Ascending aorta (tissue), 2 donors: ENCODE measurements around the gene KSR1. TPM values are rescaled to one million over a fixed set of nuclear protein-coding genes. Genes with fewer than 3 reads are reported as not detected.
"Not testable (repeated sequence)": the region's sequence is repeated elsewhere in the genome, so short reads cannot be mapped to it uniquely, and the experiment has no call there.

Experiments
- DNase-seq, 2 donors: peaks; one replicate each; pipeline ENCODE4 v3.0.0-alpha.2; 2019; ENCODE audit warnings: low spot score in 2 of 2
- H3K27ac ChIP-seq, 2 donors: fragments of 200-600 bp; sonication (generic); one replicate each; pipeline ENCODE4 v1.5.1; 2016 to 2017; ENCODE audit warnings: mild to moderate bottlenecking in 1 of 2
- H3K27me3 ChIP-seq: fragments of 200-600 bp; sonication (generic); one replicate; pipeline ENCODE4 v1.5.1; 2017
- H3K36me3 ChIP-seq, 2 donors: fragments of 200-600 bp; sonication (generic); one replicate each; pipeline ENCODE4 v1.5.1; 2016
- H3K4me1 ChIP-seq, 2 donors: fragments of 200-600 bp; sonication (generic); one replicate each; pipeline ENCODE4 v1.5.1; 2016 to 2017; ENCODE audit warnings: mild to moderate bottlenecking in 1 of 2
- H3K4me3 ChIP-seq, 2 donors: fragments of 200-600 bp; sonication (generic); one replicate each; pipeline ENCODE4 v1.5.1; 2016 to 2017; ENCODE audit warnings: mild to moderate bottlenecking in 1 of 2
- H3K9me3 ChIP-seq, 2 donors: fragments of 200-600 bp; sonication (generic); one replicate each; pipeline ENCODE4 v1.5.1; 2016
- CTCF ChIP-seq, 3 experiments: fragments of 200-600 bp in 2 of 3; fragments of 450-650 bp in 1 of 3; sonication (generic) in 2 of 3; IDR thresholded peaks; one replicate each; pipeline ENCODE4 v1.5.1; 2016 to 2019; ENCODE audit warnings: antibody characterized with exemption in 3 of 3, mild to moderate bottlenecking in 1 of 3, moderate library complexity in 1 of 3
- intact Hi-C: fragments of 100-400 bp; cut with DNase I; formaldehyde crosslinking; loops from one replicate; pipeline ENCODE4 v1.15.1; 2023
- total RNA-seq: library from RNA; depleted of rRNA; stranded (reverse); fragments of >200 nt; gene quantifications from one replicate; pipeline ENCODE4 v1.1.0, GENCODE V29; 2016

KSR1 gene
- total RNA-seq, 1 donor from 2014 or later = 42.6 TPM

DNA sequence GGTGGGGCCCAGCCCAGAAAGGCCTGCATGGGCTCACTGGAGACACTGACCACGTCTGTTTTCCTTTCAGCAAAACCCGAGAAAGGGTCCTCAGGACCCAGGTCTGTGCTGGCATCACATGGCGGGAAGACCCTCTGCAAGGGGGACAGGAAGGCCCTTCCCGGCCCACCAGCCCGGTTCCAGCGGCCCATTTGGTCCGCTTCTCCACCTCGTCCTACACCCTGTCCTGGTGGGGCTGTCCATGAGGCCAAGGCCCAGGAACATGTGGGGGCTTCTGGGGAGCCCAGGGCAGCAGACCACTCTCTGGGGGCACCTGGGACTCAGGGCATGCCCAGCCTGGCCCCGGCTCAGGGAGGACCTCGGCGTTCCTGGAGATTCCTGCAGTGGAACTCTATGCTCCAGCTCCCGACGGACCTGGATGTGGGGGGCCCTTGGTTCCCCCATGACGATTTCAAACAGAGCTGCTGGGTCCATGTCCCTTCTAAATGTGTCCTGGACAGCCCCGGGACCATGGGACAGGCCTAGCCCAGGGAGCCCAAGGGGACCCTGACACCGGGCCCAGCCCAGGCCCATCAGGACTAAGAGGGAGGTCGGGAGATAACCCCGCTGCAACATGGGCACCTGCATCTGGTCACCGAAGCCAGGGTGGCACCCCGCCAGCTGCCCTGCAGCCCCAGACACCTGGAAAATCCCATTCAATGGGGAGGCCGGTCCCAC, 26.4 kb upstream of the KSR1 start:
- no peak for DNase-seq
- intact Hi-C loops = loop anchor here (2.0 kb wide), 1 partner anchor 75 kb away; no protein-coding TSS in a partner anchor
- no peak for TF ChIP-seq CTCF (IDR thresholded peaks at IDR 0.05)
- no peak overlapping the region for H3K4me3 ChIP-seq
- no peak overlapping the region for H3K27ac ChIP-seq
- no peaks in the 10 kb centered on the region for H3K9me3 ChIP-seq
- no peaks in the 10 kb centered on the region for H3K4me1 ChIP-seq
- H3K36me3 ChIP-seq = no peaks in the 10 kb centered on the region
- no peaks in the 10 kb centered on the region for H3K27me3 ChIP-seq

GRCh38 chr17:27430383-27430840, 25.8 kb upstream of the KSR1 start:
- TF ChIP-seq CTCF (IDR thresholded peaks at IDR 0.05) = no peak

DNA sequence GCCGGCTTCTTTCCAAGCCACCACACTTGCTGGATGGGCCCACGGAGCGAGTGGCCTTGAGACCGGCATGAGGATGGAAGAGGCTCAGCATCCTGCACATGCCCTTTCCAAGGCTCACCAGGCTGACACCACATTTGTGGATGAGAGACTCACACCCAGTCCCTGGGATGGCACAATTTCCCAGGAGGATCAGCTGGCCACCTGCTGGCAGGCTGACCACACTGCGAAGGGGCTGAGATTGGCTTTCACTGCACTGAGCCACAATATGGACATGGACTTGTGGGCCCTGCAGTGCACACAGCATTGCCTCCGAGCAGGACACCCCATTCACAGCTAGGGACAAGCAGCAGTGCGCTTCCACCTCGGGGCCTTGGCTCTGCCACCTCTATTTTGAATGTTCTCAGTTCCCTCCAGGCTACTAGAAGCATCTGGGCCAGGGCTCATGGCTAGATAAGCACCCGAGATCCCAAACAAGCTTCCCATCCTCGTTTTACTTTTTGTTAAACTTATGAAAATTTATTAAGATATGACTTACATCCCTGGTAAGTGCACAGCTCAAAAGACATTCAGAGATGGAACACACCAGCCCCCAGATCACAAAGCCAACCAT, 25.3 kb upstream of the KSR1 start:
- TF ChIP-seq CTCF (IDR thresholded peaks at IDR 0.05) = peak; percentile 18 to 49 (median 39)
- Histone ChIP-seq H3K9me3 (no peaks in the 10 kb centered on the region), H3K36me3 (no peaks in the 10 kb centered on the region), H3K27ac (no peak overlapping the region), H3K4me3 (no peak overlapping the region), H3K4me1 (no peaks in the 10 kb centered on the region), H3K27me3 (no peaks in the 10 kb centered on the region)
- DNase-seq = no peak
- intact Hi-C loops = loop anchor here (2.0 kb wide), 1 partner anchor 76 kb away; no protein-coding TSS in a partner anchor

More at GRCh38 chr17:27430383-27430840, 25.8 kb upstream of the KSR1 start:
- intact Hi-C loops = loop anchor here (2.0 kb wide), 1 partner anchor 76 kb away; no protein-coding TSS in a partner anchor
- Histone ChIP-seq H3K27me3 (no peaks in the 10 kb centered on the region), H3K36me3 (no peaks in the 10 kb centered on the region), H3K4me3 (no peak overlapping the region), H3K27ac (no peak overlapping the region), H3K9me3 (no peaks in the 10 kb centered on the region), H3K4me1 (no peaks in the 10 kb centered on the region)
- no peak for DNase-seq

DNA sequence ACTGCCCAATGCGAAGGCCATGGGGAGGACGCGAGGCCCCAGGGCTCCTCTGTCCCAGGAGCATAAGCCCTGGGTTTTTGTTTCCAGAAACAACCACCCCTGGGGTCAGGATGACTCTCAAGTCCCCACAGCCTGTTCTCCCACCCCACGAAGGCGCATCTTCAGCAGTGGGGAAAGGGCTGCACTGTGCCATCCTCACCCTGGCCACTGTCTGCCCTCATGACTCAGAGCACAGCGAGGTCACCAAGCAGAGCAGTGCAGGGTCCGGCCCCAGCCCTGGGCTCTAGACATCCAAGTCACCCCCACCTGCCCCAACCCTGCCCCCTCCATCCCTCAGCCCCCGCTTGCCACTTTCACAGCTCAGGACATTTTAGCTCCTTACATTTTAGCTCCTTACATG, 22.7 kb upstream of the KSR1 start:
- H3K36me3 ChIP-seq = no peaks in the 10 kb centered on the region
- DNase-seq = no peak
- H3K9me3 ChIP-seq = no peaks in the 10 kb centered on the region
- no peak overlapping the region for H3K4me3 ChIP-seq
- TF ChIP-seq CTCF (IDR thresholded peaks at IDR 0.05) = no peak
- H3K27me3 ChIP-seq = no peaks in the 10 kb centered on the region
- H3K4me1 ChIP-seq = no peaks in the 10 kb centered on the region
- no peak overlapping the region for H3K27ac ChIP-seq
- intact Hi-C loops = no loop called here

GRCh38 chr17:27435431-27436070, 20.7 kb upstream of the KSR1 start:
- H3K4me3 ChIP-seq, H3K36me3 ChIP-seq, H3K4me1 ChIP-seq, H3K27me3 ChIP-seq, H3K27ac ChIP-seq, DNase-seq, intact Hi-C loops, H3K9me3 ChIP-seq: not testable (repeated sequence)
